Stimulated activated CD8-positive, alpha-beta memory T cell treated with anti-CD3 and anti-CD28 coated beads, Interleukin-4, amount 100 ng/mL, for 24 hours (primary cell): ENCODE results near the gene ADAMTS7.
"Not testable (repeated sequence)": the region's sequence is repeated elsewhere in the genome, so short reads cannot be mapped to it uniquely, and the experiment has no call there.

Experiments used
- DNase-seq: peaks from one replicate; pipeline ENCODE4 v3.0.0-alpha.2; 2020; ENCODE audit warnings: low read depth

Gene ADAMTS7

DNA sequence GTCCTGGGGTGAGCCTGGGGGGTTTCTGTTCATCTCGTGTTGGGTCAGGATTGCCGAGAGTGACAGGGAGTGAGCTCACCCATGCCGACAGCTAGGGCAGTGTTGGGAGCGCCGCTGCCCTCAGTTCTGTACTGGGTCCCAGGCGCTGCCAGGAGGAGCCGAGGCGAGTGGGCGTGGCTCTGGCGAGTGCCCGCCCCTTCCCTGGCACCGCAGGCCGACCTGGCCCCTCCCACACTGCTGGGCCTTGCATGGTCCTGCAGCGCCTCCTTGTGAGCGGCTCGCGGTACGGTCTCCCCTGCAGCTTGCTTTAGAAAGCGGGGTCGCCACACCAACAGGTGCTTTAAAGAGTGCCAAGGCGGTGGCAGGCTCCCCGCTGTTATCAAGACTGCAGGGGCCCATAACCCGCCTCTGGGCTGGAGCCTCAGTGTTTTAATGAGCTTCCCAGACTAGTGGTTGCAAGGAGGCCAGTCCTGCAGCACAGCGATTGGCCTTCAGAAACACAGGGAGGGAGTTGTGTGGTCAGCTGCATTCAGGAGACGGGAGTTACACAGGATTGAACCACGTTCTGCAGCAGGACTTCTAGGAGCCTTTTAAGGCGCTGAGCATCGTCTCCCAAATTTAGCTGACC is 60.2 kb downstream of the ADAMTS7 start:
- peak; percentile 88 for DNase-seq

DNA sequence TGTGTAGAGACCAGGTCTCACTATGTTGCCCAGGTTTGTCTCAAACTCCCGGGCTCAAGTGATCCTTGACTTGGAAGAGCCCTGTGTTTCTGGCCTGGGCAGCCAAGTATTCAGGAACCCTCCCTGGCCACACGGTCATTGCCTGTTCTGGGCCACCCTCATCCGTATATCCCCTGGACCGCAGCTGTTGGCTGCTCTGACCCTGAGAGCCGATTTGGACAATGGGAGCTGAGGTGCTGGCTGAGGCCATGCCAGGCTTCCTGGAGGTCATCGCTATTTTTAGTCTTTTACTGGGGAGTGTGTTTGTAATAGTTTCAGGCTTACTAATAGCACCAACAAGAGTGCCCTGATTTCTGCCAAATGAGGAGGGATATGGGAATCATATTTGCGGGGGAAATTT is 60.7 kb downstream of the ADAMTS7 start:
- no peak for DNase-seq

DNA sequence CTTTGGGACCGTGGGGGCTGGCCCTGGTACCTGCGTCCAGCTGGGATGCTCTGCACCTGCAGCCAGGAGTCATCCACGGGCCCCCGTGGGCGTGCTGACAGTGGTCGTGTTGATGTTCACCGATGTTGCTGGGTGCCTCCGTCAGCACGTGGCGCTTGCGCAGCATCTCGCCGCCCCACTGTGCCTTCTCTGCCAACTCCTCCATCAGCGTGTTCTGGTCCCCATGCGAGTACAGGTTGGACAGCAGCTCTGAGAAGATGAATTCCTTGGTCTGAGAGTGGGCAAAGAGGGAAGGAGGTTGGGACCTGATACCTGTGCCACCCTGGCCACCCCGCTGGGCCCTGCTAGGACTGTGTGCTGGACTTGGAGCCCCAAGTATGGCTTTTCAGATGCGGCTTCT is 61.4 kb downstream of the ADAMTS7 start:
- no peak for DNase-seq

DNA sequence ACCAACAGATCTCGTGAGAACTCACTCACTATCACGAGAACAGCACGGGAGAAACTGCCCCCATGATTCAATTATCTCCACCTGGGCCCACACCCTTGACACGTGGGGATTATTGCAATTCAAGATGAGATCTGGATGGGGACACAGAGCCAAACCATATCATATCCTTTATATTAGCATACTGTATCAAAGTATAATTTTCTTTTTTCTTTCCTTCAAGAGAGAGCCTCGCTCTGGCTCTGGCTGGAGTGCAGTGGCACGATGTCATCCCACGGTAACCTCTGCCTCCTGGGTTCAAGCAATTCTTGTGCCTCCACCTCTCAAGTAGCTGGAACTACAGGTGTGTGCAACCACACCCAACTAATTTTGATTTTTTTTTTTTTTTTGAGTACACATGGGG is 63.4 kb downstream of the ADAMTS7 start:
- DNase-seq: not testable (repeated sequence)

DNA sequence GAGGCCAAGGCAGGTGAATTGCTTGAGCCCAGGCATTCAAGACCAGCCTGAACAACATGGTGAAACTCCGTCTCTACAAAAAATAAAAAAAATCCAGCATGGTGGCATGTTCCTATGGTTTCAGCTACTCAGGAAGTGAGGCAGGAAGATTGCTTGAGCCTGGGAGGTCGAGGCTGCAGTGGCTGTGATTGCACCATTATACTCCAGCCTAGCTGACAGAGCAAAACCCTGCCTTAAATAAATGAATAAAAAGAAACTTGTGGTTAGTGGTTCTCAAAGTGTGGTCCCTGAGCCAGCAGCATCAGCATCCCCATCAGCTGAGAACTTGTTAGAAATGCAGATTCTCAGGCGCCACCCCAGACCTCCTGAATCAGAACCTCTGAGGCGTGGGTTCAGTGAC is 69.6 kb downstream of the ADAMTS7 start:
- not testable (repeated sequence) for DNase-seq

- DNase-seq: no peak
These were observed 70.4 kb downstream of the ADAMTS7 start for GRCh38 chr15:78740904-78741274.

GRCh38 chr15:78739996-78740903 is 71.0 kb downstream of the ADAMTS7 start:
- DNase-seq: peak; percentile 51

DNA sequence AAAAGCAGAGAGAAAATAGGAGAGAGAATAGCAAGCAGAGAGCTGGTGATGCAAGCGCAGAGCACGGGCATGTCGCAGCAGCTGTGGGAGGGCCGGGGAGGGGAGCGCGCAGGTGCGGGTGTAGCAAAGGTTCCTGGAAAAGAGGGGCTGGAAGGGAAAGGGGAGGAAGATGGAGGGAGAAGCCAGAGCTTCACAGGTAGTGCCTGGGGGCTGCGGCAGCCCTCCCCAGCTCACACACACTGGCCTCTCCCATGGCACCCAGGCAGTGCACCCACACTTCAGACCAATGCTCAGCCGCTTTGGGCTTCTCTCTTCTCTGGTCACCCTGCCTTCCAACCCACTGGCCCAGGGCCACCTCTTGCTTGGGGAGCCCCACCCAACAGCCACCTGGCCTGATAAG is 72.1 kb downstream of the ADAMTS7 start:
- no peak for DNase-seq

GRCh38 chr15:78737931-78738558 is 73.2 kb downstream of the ADAMTS7 start:
- peak; percentile 47 for DNase-seq

DNA sequence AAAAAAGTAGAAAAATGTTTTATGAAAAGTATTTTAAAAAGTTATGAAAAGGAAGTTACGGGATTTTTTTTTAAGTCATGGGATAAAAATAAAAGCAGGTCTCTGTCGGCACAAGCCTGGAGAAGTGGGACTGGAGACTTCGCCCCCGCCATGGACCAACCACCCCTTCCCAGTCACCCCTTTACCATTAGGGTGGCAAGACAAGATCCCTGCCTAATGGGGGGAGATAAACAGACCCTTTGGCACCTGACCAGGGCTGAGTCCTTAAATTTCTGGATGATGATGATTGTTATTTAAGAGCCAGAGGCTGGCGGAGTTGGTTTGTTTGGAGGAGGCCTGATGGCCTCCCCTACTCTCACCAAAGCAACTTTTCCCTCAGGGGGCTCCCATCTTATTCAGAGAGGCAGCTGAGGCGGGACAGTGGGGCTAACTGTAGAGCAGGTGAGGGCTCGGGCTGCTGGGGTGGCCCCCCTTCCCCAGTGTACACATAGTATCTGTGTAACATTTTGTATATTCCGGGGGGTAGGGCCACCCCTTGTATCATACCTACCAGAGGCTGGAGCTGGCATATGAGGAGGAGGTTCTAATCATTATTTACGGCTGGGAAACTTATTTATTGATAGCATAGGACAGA is 74.0 kb downstream of the ADAMTS7 start:
- no peak for DNase-seq

DNA sequence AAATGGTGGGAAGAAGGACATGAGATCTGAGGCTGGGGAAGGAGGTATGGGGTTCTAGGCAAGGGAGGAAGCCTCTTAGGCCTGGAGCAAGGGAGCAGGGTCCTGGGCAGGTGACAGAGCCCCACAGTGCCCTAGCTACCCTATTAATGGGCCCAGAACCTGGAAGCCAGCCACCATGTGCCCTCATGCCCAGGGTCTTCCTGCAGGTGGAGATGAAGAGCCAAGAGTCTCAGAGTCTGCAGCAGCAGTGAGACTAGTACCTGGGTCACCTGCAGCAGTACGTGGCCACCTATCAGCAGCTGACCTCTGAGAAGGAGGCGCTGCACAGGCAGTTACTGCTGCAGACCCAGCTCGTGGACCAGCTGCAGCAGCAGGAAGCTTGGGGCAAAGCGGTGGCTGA is 75.0 kb downstream of the ADAMTS7 start:
- DNase-seq: not testable (repeated sequence)

GRCh38 chr15:78734451-78735064 is 76.7 kb downstream of the ADAMTS7 start:
- DNase-seq: no peak

DNA sequence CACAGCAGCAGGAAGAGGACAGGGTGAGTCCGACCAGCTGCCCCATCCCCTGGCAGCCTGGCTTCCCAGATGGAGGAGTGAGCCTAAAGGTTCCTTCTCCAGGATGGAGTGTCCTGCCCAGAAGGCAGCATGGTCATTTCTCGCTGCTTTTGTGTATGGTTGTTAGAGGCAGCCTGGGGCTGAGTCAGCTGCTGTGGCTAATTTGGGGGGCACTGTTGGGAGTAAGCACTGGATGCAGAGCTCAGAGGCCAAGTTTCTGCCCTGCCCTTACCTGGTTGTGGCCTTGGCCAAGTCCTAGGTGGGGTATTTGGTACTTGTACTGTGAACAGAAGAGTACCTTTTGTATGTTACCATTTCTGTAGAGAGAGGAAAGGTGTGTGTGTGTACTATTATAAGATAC is 78.6 kb downstream of the ADAMTS7 start:
- no peak for DNase-seq

DNA sequence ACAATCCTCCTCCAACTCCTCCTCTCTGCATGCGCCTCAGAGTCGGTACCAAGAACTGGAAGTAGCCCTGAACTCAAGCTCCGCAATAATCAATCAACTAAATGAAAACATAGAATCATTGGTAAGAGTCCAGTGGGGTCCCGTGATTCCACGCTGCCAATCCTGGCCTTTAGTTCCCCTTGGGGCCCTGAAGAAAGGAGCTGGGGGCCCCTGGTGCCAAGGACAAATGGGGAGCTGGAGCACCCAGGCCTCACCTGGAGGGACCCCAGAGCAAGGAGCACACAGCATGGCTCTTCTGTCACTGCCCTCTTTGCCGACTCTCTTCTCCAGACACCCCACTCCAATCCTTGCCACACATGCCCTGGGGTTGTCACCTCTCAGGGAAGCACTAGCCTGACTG is 80.3 kb downstream of the ADAMTS7 start:
- no peak for DNase-seq

- not testable (repeated sequence) for DNase-seq
These were observed 82.8 kb downstream of the ADAMTS7 start for GRCh38 chr15:78728427-78728826.

DNA sequence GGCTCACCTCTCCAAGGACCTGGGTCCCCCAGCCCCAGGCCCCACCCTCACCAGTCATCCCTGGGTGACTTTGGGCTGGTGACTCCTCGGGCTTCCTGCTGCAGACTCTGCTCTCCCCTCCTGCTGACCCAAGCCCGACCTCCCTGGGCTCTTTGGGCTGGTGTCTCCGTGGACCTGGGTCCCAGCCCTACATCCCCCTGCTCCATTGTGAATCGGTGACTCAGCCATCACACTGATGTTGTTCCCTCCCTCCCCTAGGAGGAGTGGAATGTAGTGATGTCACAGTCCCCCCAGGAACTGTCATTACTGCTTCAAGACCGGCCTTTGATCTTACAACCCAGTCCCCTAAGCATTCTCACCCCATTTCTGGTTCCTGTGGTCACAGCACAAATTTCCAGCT is 83.7 kb downstream of the ADAMTS7 start:
- no peak for DNase-seq

DNA sequence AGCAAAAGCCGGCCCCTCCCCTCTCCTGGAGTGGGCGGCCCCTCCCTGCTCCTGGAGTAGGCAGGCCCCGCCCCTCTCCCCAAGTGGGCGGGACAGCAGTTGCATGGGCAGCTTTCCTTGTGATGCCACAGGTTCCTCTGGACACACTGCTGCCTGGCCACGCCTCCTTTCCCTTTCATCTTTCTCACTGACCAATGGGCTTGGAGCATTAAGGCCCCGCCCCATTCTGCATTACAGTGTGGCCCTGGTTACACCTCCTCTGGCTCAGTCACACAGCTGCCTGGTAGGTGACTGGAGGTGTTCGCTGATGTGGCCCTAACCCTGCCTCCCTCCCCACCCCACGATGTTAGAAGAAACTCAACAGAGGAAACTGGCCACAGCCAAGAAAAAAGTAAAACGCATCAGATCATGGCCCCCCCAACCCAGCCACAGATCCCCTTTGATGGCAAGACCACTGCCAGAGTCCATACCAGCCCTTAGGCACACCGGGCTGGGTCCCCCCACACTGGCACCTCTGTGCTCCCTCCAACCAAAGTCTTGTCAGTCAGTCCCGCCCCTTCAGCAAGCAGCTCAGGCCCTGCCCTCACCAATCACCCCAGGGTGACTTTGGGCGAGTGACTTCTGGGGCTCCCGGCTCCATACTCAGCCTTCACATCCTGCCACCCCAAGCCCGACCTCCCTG is 84.3 kb downstream of the ADAMTS7 start:
- DNase-seq: no peak

DNA sequence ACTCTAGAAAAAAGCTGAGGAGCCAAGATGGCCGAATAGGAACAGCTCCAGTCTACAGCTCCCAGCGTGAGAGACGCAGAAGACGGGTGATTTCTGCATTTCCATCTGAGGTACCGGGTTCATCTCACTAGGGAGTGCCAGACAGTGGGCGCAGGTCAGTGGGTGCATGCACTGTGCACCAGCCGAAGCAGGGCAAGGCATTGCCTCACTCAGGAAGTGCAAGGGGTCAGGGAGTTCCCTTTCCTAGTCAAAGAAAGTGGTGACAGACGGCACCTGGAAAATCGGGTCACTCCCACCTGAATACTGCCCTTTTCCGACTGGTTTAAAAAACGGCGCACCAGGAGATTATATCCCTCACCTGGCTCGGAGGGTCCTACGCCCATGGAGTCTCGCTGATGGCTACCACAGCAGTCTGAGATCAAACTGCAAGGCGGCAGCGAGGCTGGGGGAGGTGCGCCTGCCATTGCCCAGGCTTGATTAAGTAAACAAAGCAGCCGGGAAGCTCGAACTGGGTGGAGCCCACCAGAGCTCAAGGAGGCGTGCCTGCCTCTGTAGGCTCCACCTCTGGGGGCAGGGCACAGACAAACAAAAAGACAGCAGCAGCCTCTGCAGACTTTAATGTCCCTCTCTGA is 91.3 kb downstream of the ADAMTS7 start:
- DNase-seq: not testable (repeated sequence)

DNA sequence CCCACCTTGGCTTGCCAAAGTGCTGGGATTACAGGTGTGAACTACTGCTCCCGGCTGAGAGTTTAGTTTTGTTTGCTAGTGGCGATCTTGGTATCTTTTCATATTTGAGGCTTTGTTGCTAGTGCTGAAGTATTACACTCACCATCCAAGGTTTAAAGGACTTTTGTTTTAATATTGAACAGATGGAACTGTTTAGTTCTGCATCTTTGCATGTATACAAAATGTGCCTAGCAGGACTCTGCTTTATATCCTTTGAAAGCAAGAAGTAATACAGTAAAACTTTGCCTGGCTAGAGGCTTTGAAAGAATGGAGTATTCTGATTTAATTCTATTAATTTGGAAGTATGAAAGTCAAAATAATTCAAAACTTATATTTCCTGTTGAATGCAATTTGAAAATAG is 92.4 kb downstream of the ADAMTS7 start:
- no peak for DNase-seq

- no peak for DNase-seq
These were observed 93.2 kb downstream of the ADAMTS7 start for GRCh38 chr15:78717956-78718656.
